Uterus (tissue), 4 donors: ENCODE results near the gene RAVER2. TPM values are rescaled to one million over a fixed set of nuclear protein-coding genes. Genes with fewer than 3 reads are reported as not detected.

Experiments
- DNase-seq, 2 donors: peaks; one replicate each; pipeline ENCODE4 v3.0.0-alpha.2; 2019 to 2020
- H3K27ac ChIP-seq, 2 donors: fragments of 200-600 bp; sonication (generic); 1 replicate in 1 of 2; 2 replicates in 1 of 2; pipeline ENCODE4 v1.5.1; 2016 to 2018
- H3K27me3 ChIP-seq, 2 donors: fragments of 200-600 bp; sonication (generic); one replicate each; pipeline ENCODE4 v1.5.1; 2018 to 2019; ENCODE audit warnings: control low read depth in 1 of 2
- H3K36me3 ChIP-seq, 2 donors: fragments of 200-600 bp; sonication (generic); one replicate each; pipeline ENCODE4 v1.5.1; 2019; ENCODE audit warnings: control low read depth in 1 of 2
- H3K4me1 ChIP-seq, 2 donors: fragments of 200-600 bp; sonication (generic); one replicate each; pipeline ENCODE4 v1.5.1; 2018 to 2019; ENCODE audit warnings: control low read depth in 1 of 2
- H3K4me3 ChIP-seq, 2 donors: fragments of 200-600 bp; sonication (generic); 1 replicate in 1 of 2; 2 replicates in 1 of 2; pipeline ENCODE4 v1.5.1; 2018 to 2019; ENCODE audit warnings: mild to moderate bottlenecking in 1 of 2
- H3K9me3 ChIP-seq, 2 donors: fragments of 200-600 bp; sonication (generic); one replicate each; pipeline ENCODE4 v1.5.1; 2019; ENCODE audit warnings: control low read depth in 1 of 2
- POLR2A ChIP-seq, 2 donors: fragments of 450-650 bp; IDR thresholded peaks; one replicate each; pipeline ENCODE4 v1.6.1; 2016; ENCODE audit warnings: antibody characterized with exemption in 2 of 2, mild to moderate bottlenecking in 1 of 2, moderate library complexity in 1 of 2
- intact Hi-C: fragments of 100-400 bp; cut with DNase I; formaldehyde crosslinking; loops from one replicate; pipeline ENCODE4 v1.15.1; 2023; ENCODE audit warnings: low total_unique reads
- total RNA-seq, 4 donors: library from RNA; depleted of rRNA in 3 of 4; stranded (reverse); fragments of >200 nt in 3 of 4; gene quantifications; one replicate each; pipeline versions ENCODE4 v1.1.0 to v1.2.4, GENCODE V29; 2014 to 2023
- TF ChIP-seq, protein P1 (sequence below), 4 experiments: fragments of 200-600 bp in 2 of 4; fragments of 450-650 bp in 2 of 4; sonication (generic) in 2 of 4; IDR thresholded peaks; one replicate each; pipeline ENCODE4 v1.5.1; 2016 to 2019; ENCODE audit warnings: antibody characterized with exemption in 4 of 4, mild to moderate bottlenecking in 2 of 4, moderate library complexity in 1 of 4
- donor health status: DM: yes; HTN: yes; CAD: no.

The RAVER2 gene
- total RNA-seq, 4 donors from 2014 or later: 10.6 to 24.0 (median 18.9) TPM

DNA sequence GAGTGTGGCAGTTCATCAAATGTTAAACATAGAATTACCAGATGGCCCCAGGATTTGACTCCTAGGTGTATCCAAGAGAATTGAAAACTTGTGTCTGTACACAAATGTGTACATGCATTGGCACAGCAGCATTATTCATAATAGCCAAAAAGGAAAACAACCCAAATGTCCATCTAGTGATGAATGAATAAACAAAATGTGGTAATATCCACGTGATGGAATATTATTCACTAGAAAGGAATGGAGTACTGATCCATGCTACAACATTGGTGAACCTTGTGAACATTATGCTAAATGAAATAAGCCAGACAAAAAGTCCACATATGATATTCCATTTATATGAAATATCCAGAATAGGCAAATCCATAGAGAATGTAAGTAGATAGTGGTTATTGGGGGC lies 77.7 kb downstream of the RAVER2 start:
- H3K4me1 ChIP-seq: no peaks in the 10 kb centered on the region
- no peak overlapping the region for H3K27ac ChIP-seq
- no peak overlapping the region for H3K4me3 ChIP-seq
- H3K27me3 ChIP-seq: no peaks in the 10 kb centered on the region
- H3K36me3 ChIP-seq: no peaks in the 10 kb centered on the region
- TF ChIP-seq, protein P1, sequence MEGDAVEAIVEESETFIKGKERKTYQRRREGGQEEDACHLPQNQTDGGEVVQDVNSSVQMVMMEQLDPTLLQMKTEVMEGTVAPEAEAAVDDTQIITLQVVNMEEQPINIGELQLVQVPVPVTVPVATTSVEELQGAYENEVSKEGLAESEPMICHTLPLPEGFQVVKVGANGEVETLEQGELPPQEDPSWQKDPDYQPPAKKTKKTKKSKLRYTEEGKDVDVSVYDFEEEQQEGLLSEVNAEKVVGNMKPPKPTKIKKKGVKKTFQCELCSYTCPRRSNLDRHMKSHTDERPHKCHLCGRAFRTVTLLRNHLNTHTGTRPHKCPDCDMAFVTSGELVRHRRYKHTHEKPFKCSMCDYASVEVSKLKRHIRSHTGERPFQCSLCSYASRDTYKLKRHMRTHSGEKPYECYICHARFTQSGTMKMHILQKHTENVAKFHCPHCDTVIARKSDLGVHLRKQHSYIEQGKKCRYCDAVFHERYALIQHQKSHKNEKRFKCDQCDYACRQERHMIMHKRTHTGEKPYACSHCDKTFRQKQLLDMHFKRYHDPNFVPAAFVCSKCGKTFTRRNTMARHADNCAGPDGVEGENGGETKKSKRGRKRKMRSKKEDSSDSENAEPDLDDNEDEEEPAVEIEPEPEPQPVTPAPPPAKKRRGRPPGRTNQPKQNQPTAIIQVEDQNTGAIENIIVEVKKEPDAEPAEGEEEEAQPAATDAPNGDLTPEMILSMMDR (IDR thresholded peaks at IDR 0.05): no peak
- TF ChIP-seq POLR2A (IDR thresholded peaks at IDR 0.05): no peak
- intact Hi-C loops: loop anchor here (5.0 to 10.0 kb wide), 2 partner anchors 138 to 555 kb away; no protein-coding TSS in a partner anchor
- DNase-seq: no peak
- H3K9me3 ChIP-seq: no peaks in the 10 kb centered on the region

DNA sequence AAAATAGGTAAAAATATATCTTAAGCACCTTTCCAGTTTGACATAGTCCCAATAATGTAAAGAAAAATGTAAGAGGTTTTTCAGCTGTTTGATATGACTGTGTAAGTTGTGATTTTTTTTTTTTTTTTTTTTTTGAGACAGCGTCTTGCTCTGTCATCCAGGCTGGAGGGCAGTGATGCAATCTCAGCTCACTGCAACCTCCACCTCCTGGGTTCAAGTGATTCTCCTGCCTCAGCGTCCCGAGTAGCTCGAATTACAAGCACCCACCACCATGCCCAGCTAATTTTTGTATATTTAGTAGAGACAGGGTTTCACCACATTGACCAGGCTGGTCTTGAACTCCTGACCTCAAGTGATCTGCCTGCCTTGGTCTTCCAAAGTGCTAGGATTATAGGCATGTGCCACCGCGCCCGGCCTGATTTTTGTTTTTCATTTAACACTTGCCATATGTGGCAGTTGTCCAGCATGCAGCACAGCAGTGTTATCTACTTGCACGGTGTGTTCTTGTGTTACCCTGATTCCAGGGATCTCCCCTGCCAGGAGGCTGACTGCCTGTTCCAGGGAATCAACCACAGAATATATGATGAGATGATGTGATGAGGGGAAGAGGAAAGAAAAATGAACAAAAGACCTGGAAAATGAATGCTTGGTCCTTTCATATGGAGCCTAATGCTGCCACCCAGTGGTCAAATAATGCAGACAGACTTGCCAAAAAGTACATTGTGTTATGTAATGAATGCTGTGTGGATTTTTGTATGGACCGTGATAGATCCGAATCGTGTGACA lies 79.0 kb downstream of the RAVER2 start:
- TF ChIP-seq, protein P1 (IDR thresholded peaks at IDR 0.05): peak; percentile 74 to 89 (median 80)
- TF ChIP-seq POLR2A (IDR thresholded peaks at IDR 0.05): no peak
- Histone ChIP-seq H3K4me3 (no peak overlapping the region), H3K27me3 (no peaks in the 10 kb centered on the region), H3K4me1 (no peaks in the 10 kb centered on the region), H3K9me3 (no peaks in the 10 kb centered on the region), H3K36me3 (no peaks in the 10 kb centered on the region), H3K27ac (no peak overlapping the region)
- intact Hi-C loops: loop anchor here (5.0 to 10.0 kb wide), 2 partner anchors 139 to 557 kb away; no protein-coding TSS in a partner anchor
- DNase-seq: peak; percentile 53 to 77

DNA sequence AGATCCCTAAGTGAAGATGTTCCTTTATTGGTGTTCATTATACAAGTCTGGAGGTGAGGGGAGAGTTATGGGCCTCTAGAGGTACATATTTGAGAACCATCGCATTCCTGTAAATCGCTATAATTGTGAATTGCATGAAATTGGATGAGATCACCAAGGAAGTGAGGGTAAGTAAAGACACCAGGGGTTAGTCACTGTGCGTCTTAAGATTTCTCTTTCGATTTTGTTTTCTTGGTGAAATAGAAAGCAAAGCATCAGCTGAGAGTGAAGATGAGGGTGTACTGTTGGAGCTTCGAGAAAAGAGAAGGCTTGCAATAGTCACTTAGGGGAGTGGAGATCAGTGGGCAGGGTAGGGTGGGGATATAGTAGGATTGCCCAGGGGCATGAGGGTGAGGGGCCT lies 82.1 kb downstream of the RAVER2 start:
- no peak overlapping the region for H3K27ac ChIP-seq
- H3K9me3 ChIP-seq: no peaks in the 10 kb centered on the region
- intact Hi-C loops: loop anchor here (10.0 kb wide), 1 partner anchor 142 kb away; no protein-coding TSS in a partner anchor
- H3K4me1 ChIP-seq: no peaks in the 10 kb centered on the region
- DNase-seq: no peak
- H3K36me3 ChIP-seq: no peaks in the 10 kb centered on the region
- H3K27me3 ChIP-seq: no peaks in the 10 kb centered on the region
- no peak for TF ChIP-seq POLR2A (IDR thresholded peaks at IDR 0.05)
- TF ChIP-seq, protein P1 (IDR thresholded peaks at IDR 0.05): no peak
- H3K4me3 ChIP-seq: no peak overlapping the region

DNA sequence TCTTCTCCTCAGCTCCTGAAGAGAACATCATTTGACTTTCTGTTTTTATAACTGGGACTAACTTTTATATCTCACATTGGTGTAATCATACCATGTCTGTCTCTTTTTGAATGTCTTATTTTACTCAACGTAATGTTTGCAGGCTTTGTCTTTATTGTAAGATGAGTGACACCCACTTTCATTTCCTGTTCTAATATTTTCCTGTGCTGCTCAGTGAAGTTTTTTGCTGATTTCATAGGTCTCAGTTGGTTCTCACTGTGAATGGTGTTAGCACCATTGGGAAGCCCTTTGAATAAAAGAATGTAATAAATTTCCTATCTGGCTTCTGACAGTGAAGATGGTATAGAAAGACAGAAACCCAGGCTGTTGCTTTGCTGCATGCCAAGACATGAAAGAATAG lies 84.0 kb downstream of the RAVER2 start:
- H3K9me3 ChIP-seq: no peaks in the 10 kb centered on the region
- H3K4me3 ChIP-seq: no peak overlapping the region
- TF ChIP-seq POLR2A (IDR thresholded peaks at IDR 0.05): no peak
- TF ChIP-seq, protein P1 (IDR thresholded peaks at IDR 0.05): no peak
- no peak overlapping the region for H3K27ac ChIP-seq
- H3K4me1 ChIP-seq: no peaks in the 10 kb centered on the region
- no peak for DNase-seq
- intact Hi-C loops: loop anchor here (10.0 kb wide), 1 partner anchor 144 kb away; no protein-coding TSS in a partner anchor
- no peaks in the 10 kb centered on the region for H3K27me3 ChIP-seq
- no peaks in the 10 kb centered on the region for H3K36me3 ChIP-seq

DNA sequence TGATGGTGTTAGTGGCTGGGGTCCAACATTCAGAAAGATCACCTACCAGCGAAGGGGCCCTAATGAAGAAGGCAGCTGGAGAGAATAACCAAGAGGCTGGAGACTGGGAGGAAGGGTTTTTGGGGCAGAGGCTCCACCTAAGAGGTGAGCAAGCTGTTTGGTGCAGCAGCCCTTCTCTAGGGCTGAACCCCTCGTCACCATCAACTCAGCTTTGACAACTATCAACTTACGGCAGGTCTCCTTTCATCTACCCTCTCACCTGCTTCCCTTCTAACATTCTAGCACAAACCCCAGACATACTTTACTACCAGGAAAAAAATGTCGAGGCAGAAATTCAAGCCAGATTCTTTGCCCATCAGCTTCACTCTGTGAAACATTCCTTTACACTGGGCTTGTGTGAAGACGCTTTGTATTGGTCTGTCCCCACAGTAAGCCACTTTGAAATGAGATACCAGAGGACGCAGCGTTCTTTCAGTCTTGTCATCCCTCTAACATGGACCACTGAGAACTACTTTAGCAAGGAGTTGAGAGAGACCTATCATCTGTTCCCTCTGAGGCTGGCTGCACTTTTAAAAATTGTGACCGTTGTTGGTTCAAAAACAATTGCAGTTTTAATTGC lies 84.6 kb downstream of the RAVER2 start:
- H3K27ac ChIP-seq: no peak overlapping the region
- no peak overlapping the region for H3K4me3 ChIP-seq
- H3K27me3 ChIP-seq: no peaks in the 10 kb centered on the region
- H3K9me3 ChIP-seq: no peaks in the 10 kb centered on the region
- intact Hi-C loops: loop anchor here (10.0 kb wide), 1 partner anchor 145 kb away; no protein-coding TSS in a partner anchor
- no peaks in the 10 kb centered on the region for H3K4me1 ChIP-seq
- TF ChIP-seq, protein P1 (IDR thresholded peaks at IDR 0.05): no peak
- no peak for TF ChIP-seq POLR2A (IDR thresholded peaks at IDR 0.05)
- no peaks in the 10 kb centered on the region for H3K36me3 ChIP-seq
- no peak for DNase-seq
